GM21737 (cell line): ENCODE measurements around the gene PIGW.

Experiments
- ATAC-seq: cut with Tn5 transposase; IDR thresholded peaks from one replicate; pipeline ENCODE4 v1.9.1; 2021; ENCODE audit warnings: mild to moderate bottlenecking, moderate library complexity; ENCODE audit not compliant: unreplicated experiment

Gene PIGW

DNA sequence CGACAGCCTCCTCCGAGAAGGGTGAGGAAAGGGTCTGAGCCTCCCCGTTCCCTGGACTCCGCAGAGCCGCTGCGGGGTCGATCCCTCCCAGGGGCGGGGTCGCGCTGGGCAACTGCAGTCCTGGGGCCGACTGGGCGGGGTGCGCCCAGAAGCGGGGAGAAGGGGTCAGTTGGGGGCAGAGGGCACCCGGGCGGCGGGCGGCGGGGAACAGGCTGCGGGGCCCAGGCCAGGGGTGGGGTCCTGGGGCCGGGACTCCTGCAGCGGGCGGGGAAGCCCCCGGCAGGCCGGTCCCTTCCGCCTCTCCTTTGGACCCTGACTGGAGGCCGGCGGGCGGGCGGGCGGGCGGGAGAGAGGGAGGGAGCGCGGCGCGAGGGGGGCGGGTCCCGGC is 10.3 kb downstream of the PIGW start:
- ATAC-seq: peak; percentile 30

DNA sequence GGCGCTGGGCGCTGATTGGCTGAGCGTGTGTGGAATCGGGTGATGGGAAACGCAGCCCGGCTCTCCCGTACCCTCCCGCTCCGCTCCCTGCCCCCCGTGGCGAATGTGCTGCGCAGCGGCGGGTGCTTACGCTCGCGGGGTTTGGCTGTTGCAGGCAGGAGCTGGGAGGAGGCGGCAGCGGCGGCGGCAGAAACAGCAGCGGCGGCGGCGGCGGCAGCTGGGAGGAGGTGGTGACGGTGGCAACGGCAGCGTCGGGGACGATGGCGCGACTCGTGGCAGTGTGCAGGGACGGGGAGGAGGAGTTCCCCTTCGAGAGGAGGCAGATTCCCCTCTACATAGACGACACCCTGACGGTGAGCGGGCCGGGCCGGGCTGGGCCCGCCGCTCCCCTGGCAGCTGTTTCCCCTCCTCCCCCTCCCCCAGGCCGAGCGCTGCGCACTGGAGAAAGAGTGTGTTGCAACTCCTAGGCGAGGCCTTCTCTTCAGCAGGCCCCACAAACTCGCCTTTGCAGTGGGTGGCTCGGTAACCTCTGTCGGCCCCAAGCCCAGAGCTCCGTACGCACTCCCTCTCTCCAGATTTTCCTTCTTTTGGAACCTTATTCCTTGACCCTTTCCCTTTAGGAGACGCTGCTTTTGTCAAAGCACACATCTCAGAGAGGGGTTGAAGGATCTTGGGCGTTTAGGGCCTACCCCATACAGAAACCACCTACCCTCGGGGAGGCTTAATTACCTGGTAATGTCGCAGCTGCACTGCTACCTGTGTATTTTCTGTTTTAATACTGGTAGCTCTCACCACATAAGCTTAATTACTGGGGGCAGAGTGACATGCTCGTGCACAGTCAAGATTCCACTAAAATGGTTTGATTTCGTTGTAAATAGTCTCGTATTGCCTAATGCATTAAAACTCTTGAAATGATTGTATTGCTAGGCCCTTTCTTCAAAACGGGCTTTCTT is 11.0 kb downstream of the PIGW start:
- peak; percentile 66 for ATAC-seq

DNA sequence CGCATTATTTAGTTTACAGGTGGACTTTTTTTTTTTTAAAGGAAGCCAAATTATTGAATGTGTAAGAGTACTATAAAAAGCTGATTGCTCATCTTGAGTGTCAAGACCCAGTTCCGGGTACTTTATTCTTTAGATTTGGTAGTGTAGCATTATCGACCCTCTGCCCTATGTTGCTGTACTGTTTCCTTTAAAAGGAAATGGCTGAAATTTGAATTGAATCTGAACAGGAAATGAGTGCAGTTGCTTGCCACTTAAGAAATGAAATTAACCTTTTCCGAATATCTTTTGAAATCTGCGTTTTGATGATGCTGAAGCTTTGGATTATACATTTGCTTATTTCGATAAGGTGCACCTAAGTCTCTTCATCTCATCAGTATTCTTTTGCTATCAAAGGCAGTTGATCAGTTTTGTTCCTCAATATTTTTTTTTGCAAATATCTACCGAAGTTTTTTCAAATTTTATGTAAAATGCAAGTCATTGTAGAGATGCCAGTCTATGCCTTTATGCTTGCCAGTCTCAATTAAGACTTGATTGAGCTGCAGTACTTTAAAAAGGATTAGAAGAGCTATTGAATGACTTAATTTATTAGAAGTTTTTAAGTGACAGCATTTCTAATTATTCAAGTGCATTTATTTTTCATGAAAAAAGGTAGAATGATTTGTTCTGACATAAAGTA is 11.8 kb downstream of the PIGW start:
- no peak for ATAC-seq

DNA sequence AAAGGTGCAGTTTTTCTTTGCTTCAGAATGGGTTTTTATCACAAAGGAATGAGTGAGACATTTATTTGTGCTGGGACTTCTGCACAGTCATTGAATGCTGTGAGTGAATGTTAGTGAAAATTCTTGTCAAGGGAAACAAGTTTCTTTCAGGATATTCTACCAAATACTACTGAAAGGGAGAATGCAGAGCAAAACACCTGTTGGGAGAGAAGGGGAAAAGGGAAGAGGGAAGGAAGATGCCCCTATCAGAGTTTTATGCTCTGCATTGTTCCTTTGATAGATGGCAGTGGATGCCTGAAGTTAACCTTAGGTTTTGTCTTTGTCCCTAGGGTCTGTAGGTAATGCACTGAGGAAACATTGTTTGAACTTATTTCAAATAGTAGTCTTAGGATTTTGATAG is 13.0 kb downstream of the PIGW start:
- ATAC-seq: no peak

DNA sequence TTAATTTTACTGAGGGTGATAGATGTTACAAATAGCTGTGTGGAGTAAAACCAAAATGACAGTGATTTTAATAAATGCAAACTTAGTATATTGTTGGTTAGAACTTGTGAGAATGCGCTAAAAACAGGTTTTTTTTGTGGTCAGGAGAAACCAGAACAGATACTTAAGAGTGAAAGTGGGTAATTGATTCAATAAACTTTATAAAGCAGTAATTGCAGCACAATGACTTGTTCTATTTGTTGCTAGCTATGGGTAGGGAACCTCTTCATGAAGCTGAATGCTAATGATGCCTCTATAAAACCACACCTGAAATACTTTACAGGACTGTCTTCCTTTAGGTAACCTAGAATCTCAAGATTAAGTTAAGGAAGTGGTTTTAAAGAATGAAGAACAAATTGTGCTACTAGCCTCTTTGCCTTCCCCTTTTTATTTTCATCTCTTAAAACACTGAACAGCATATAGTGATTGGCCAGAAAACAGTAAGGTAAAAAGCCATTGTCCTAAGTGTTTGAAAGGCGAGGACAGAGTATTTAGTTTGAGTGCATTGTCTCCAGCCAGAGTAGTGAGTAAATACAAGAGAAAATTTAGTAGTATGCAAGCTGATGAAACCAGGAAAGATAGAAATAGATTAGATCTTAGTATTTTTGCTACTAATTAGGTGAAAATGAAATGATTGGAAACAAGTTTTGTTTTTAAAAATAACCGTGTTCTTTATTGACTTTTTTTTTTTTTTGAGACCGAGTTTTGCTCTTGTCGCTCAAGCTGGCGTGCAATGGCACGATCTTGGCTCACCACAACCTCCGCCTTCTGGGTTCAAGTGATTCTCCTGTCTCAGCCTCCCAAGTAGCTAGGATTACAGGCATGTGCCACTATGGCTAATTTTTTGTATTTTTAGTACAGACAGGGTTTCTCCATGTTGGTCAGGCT is 16.0 kb downstream of the PIGW start:
- no peak for ATAC-seq

DNA sequence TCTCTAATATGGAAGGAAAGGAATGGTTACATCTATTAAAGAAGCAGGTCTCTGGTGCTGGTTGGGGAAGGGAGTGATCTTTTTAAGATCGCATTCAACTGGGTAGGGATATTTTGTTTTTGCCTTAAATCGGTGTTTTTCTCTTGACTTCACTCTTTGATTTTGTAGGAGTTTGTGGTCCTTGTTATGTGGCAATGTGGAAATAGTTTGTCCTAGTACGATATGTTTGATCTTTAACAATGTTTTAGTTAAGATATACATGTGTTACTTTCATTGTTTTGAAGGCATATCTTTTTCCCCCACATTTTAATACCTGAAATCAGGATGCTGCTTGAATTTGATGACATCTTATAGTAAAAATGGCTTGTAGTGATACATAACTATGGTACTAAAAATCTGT is 18.7 kb downstream of the PIGW start:
- no peak for ATAC-seq

DNA sequence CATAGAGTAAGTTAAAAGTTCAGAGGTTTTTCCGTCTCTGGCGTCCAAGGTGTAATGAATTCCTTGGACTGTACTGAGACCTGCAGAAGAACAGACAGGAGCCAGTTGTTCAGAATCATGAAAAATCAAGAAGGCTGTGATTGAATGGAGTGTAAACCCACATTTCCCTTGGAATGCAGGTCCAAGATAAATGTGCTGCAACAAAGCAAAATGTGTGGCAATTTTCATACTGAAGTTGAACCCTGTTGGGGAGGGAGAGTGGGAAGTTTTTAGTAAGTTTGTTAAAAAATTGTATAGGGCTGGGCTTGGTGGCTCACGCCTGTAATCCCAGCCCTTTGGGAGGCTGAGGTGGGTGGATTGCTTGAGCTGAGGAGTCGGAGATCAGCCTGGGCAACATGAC is 31.3 kb downstream of the PIGW start:
- ATAC-seq: no peak

DNA sequence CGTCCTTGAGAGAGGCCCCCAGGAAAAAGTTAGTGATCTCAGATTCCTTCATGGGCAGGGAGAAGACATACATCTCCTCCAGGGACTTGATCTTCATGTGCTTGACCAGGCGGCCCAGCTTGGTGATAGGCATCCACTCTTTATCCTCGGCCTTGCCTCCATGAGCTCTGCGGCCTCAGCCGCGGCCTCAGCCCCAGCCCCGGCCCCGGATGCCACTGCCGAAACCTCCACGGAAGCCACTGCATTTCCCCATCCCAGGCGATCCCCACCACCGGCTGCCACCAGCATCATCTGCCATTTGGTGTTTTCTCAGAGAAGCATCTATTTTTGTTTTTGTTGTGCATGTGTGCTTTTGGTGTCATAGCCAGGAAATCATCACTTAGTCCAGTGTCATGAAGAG is 40.2 kb downstream of the PIGW start:
- ATAC-seq: no peak

DNA sequence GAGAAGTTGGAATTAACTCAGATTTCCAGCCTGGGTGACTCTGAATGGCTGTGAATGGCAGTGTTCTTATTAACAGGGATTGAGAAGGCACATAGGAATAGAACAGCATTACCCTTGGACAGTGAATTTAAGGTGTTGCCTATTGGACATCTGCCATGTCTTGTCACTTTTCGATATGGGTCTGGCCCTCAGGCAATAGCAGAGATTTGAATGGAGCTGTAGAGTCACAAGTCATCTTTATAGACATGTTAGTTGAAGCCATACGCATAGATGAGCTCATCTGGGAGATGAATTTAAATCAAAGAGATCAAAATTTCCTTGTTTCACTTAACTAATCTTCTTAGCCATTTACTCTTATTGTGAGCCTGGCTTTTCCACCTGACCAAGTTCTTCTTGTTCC is 42.0 kb downstream of the PIGW start:
- no peak for ATAC-seq

DNA sequence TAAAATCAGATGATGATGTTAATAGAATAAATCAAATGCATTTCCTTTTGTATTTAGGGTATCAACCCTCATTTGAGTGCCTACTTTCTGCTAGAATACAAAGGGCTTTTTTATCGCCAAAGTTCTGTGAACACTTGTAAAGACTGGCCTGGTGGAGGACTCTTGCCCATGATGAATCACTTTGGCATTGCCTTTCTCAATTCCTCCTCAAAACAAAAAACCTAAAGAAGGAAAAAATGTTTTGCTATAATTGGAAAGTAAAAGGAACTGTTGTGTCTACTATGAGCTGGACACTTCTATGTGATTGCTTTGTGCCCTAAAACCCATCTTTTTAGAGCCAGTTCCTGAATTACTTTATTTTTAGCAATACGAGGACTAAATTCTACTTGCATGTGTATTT is 43.9 kb downstream of the PIGW start:
- ATAC-seq: no peak

DNA sequence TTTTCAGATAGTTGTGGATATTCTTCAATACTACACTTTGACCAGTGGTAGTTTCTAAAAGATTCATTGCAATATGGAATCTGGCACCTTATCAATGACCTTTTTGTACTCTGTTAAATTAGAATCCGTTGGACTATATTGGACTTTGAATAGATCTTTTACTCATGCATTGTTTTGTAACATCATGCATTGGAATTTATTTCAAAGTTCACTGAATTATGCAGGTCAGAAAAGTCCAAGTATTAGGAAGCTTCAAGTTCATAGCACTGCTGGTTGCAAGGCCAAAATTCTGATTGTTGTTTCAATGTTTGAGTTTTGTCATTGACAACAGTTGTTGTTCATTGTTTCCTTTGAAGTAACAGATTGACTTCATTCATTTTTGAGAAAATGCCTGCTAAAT is 49.0 kb downstream of the PIGW start:
- no peak for ATAC-seq

DNA sequence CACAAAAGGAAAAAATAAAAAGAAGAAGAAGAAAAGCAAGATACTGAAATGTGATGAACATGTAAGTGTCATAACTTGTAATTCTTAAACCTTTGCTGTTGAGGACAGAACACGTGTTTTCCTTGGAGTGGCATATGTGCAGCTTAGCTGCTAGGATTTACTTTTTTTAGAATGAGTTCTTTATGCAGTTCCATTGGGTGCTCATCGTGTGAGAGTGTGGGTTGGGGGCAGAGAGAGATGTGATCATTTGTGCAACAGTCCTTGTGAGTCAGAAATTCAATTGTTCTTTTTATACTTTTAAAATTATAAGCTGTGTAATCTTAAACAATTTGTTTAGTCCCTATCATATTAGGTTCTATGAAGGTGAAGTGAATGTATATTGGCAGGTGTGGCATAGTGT is 51.4 kb downstream of the PIGW start:
- no peak for ATAC-seq
